Measurements from ENCODE around the gene PYCR2. TPM values are rescaled to one million over a fixed set of nuclear protein-coding genes. Genes with fewer than 3 reads are reported as not detected.

PYCR2 gene
- total RNA-seq, 1 experiment from 2014 or later = 104 TPM

- peaks cover 9% of the 10 kb centered on the region for H3K23me2 ChIP-seq (ENCODE audit: insufficient read length, low read depth, low read length, poor library complexity, severe bottlenecking)
- Mint-ChIP-seq H3K9me3 (no peaks in the 10 kb centered on the region), H3K27me3 (ENCODE audit: low read depth) (peaks cover 4% of the 10 kb centered on the region), H3K4me1 (peaks cover 46 to 47% of the 10 kb centered on the region in 2 experiments), H3K36me3 (ENCODE audit: insufficient read depth in 1 of 3, low read depth in 3 of 3) (peaks cover 0 to 13% (median 0%) of the 10 kb centered on the region in 3 experiments; a peak in 5 of 7 replicates), H3K27ac (peak overlapping the region in 1 of 3 experiments; percentile 60; a peak in 1 of 7 replicates), H3K4me3 (peak overlapping the region; percentile 44 to 60; a peak in 4 of 5 replicates)
- no peak overlapping the region for H3K4me2 ChIP-seq (ENCODE audit: insufficient read depth, insufficient read length, low read length)
- no peaks in the 10 kb centered on the region for H3K9me3 ChIP-seq (ENCODE audit: control insufficient read depth, low read depth, low read length)
- no peak overlapping the region for H3K23ac ChIP-seq (ENCODE audit: insufficient read length, low read depth, low read length)
- no CpG with 5 or more reads among the region's 7 CpGs for WGBS (ENCODE audit: extremely low coverage, insufficient read length, low lambda C conversion rate)
- no peaks in the 10 kb centered on the region for H3K79me1 ChIP-seq (ENCODE audit: insufficient read depth, low read depth, low read length, poor library complexity, severe bottlenecking)
- TF ChIP-seq CTCF (conservative IDR thresholded peaks at IDR 0.05) = no peak
- H3T11ph ChIP-seq (ENCODE audit: low read length) = no peak overlapping the region
- no peak for DNase-seq
- no peak overlapping the region for H2BK15ac ChIP-seq (ENCODE audit: low read depth, low read length)
- H2BK5ac ChIP-seq (ENCODE audit: insufficient read length, low read length) = no peak overlapping the region
- H4K20me1 ChIP-seq (ENCODE audit: control insufficient read depth, insufficient read depth, insufficient read length) = no peaks in the 10 kb centered on the region
- H2AFZ ChIP-seq (ENCODE audit: low read length) = no peak overlapping the region
- no peak overlapping the region for H3K56ac ChIP-seq (ENCODE audit: insufficient read length, low read depth, low read length)
- H2BK12ac ChIP-seq (ENCODE audit: insufficient read length, low read depth, low read length) = no peak overlapping the region
- H3K4me1 ChIP-seq (ENCODE audit: insufficient read depth, low read length) = peaks cover 5% of the 10 kb centered on the region; the same call in 1 of the 2 replicates
- H3K14ac ChIP-seq (ENCODE audit: insufficient read depth, low read length) = no peak overlapping the region
- H4K8ac ChIP-seq (replicated peaks; ENCODE audit: insufficient read length, low read depth, low read length) = no peak overlapping the region
- H4K5ac ChIP-seq (ENCODE audit: insufficient read length, low read depth, low read length) = no peak overlapping the region
- no peak overlapping the region for H3K4ac ChIP-seq (ENCODE audit: low read depth, low read length)
- H2BK20ac ChIP-seq (ENCODE audit: low read depth, low read length, poor library complexity, severe bottlenecking) = no peak overlapping the region
- H3K79me2 ChIP-seq (ENCODE audit: insufficient read depth, low read length) = peaks cover 2% of the 10 kb centered on the region; the same call in 1 of the 2 replicates
- no peak overlapping the region for H2AK5ac ChIP-seq (ENCODE audit: insufficient read length, low read length)
- H2BK120ac ChIP-seq (ENCODE audit: low read depth, low read length, poor library complexity, severe bottlenecking) = no peak overlapping the region
- H3K18ac ChIP-seq (ENCODE audit: insufficient read length, low read depth, low read length) = no peak overlapping the region
- no peaks in the 10 kb centered on the region for H3K27me3 ChIP-seq (ENCODE audit: insufficient read depth, low read length)
- no peak overlapping the region for H4K91ac ChIP-seq (ENCODE audit: insufficient read length, low read depth, low read length)
- no peak overlapping the region for H3K9ac ChIP-seq (ENCODE audit: extremely low read depth, insufficient read length, low read length)
- H3K27ac ChIP-seq (ENCODE audit: insufficient read length, low read depth, low read length) = no peak overlapping the region
Observed at GRCh38 chr1:225887030-225887314, 37.1 kb downstream of the PYCR2 start.
